Natural killer cell treated with Interleukin-12 subunit alpha and Interleukin-12 subunit beta and Interleukin-15 and Interleukin-18, amount 100 ng/mL, for 72 hours (primary cell): ENCODE data around the gene RETN. TPM values are rescaled to one million over a fixed set of nuclear protein-coding genes. Genes with fewer than 3 reads are reported as not detected.
A peak's percentile ranks its signal among the peaks of the same experiment; 100 is the strongest.
"Not testable (repeated sequence)": the region's sequence is repeated elsewhere in the genome, so short reads cannot be mapped to it uniquely, and the experiment has no call there.

Experiments used
- ATAC-seq, 2 donors: fragments of 150-1000 bp; cut with Tn5 transposase in 1 of 2; sonication (Bioruptor Pico), chemical (Tn5 transposase) in 1 of 2; 2 replicates each; pipeline ENCODE4 v1.10.0; 2021
- DNase-seq: peaks from one replicate; pipeline ENCODE4 v3.0.0; 2022; ENCODE audit warnings: low spot score
- H3K27ac Mint-ChIP-seq, 2 donors: 1 replicate in 1 of 2; 2 replicates in 1 of 2; pipeline ENCODE4 v1.8.0; 2022; ENCODE audit warnings: mixed read lengths in 2 of 2, mild to moderate bottlenecking in 1 of 2, moderate library complexity in 1 of 2
- H3K27me3 Mint-ChIP-seq, 2 donors: 1 replicate in 1 of 2; 2 replicates in 1 of 2; pipeline ENCODE4 v1.8.0; 2022; ENCODE audit warnings: mixed read lengths in 2 of 2
- H3K36me3 Mint-ChIP-seq: one replicate; pipeline ENCODE4 v1.8.0; 2022; ENCODE audit warnings: mixed read lengths
- H3K4me1 Mint-ChIP-seq, 2 donors: 1 replicate in 1 of 2; 2 replicates in 1 of 2; pipeline ENCODE4 v1.8.0; 2022; ENCODE audit warnings: low read depth in 2 of 2, mixed read lengths in 2 of 2, mild to moderate bottlenecking in 1 of 2
- H3K4me3 Mint-ChIP-seq: one replicate; pipeline ENCODE4 v1.8.0; 2022; ENCODE audit warnings: mixed read lengths
- H3K9me3 Mint-ChIP-seq: 2 replicates; pipeline ENCODE4 v1.8.0; 2022; ENCODE audit warnings: mixed read lengths
- total RNA-seq, 2 donors: library from RNA; stranded (reverse); gene quantifications; one replicate each; pipeline ENCODE4 v1.2.3, GENCODE V29; 2022

RETN gene
- total RNA-seq, 2 donors from 2014 or later, result not detected

GRCh38 chr19:7643031-7643415, 25.8 kb upstream of the RETN start:
- no peak for ATAC-seq
- no peak overlapping the region for H3K4me3 Mint-ChIP-seq
- H3K9me3 Mint-ChIP-seq, result peaks cover 6% of the 10 kb centered on the region
- H3K4me1 Mint-ChIP-seq, result peaks cover 19 to 20% of the 10 kb centered on the region in 2 donors
- peaks cover 9% of the 10 kb centered on the region for H3K36me3 Mint-ChIP-seq
- DNase-seq, result no peak
- no peak overlapping the region for H3K27ac Mint-ChIP-seq
- H3K27me3 Mint-ChIP-seq, result no peaks in the 10 kb centered on the region

- peaks cover 16 to 19% of the 10 kb centered on the region in 2 donors for H3K4me1 Mint-ChIP-seq
- H3K36me3 Mint-ChIP-seq, H3K27ac Mint-ChIP-seq, ATAC-seq, H3K27me3 Mint-ChIP-seq, DNase-seq, H3K4me3 Mint-ChIP-seq, H3K9me3 Mint-ChIP-seq: not testable (repeated sequence)
Observed at GRCh38 chr19:7643629-7644549, 25.0 kb upstream of the RETN start.

GRCh38 chr19:7644550-7644877, 24.3 kb upstream of the RETN start:
- peaks cover 9% of the 10 kb centered on the region for H3K36me3 Mint-ChIP-seq
- no peak for ATAC-seq

GRCh38 chr19:7645163-7645562, 23.7 kb upstream of the RETN start:
- Mint-ChIP-seq H3K9me3 (peaks cover under 1% of the 10 kb centered on the region), H3K27ac (peak overlapping the region in 1 of 2 donors; percentile 54), H3K27me3 (no peaks in the 10 kb centered on the region), H3K36me3 (peaks cover 2% of the 10 kb centered on the region), H3K4me3 (no peak overlapping the region), H3K4me1 (peaks cover 7 to 10% of the 10 kb centered on the region in 2 donors)
- DNase-seq (no peak), ATAC-seq (no peak)

More at GRCh38 chr19:7644550-7644877, 24.3 kb upstream of the RETN start:
- Mint-ChIP-seq H3K27ac (peak overlapping the region in 1 of 2 donors; percentile 54), H3K9me3 (peaks cover 6% of the 10 kb centered on the region), H3K4me3 (no peak overlapping the region), H3K27me3 (no peaks in the 10 kb centered on the region), H3K4me1 (peaks cover 14 to 16% of the 10 kb centered on the region in 2 donors)
- DNase-seq, result no peak

GRCh38 chr19:7645656-7646425, 23.0 kb upstream of the RETN start:
- H3K27me3 Mint-ChIP-seq, result no peaks in the 10 kb centered on the region
- no peak overlapping the region for H3K4me3 Mint-ChIP-seq
- no peaks in the 10 kb centered on the region for H3K36me3 Mint-ChIP-seq
- ATAC-seq, result no peak
- H3K27ac Mint-ChIP-seq, result no peak overlapping the region
- no peaks in the 10 kb centered on the region for H3K9me3 Mint-ChIP-seq
- peaks cover 4 to 6% of the 10 kb centered on the region in 2 donors for H3K4me1 Mint-ChIP-seq
- DNase-seq, result no peak

GRCh38 chr19:7646426-7646700, 22.5 kb upstream of the RETN start:
- Mint-ChIP-seq H3K4me3 (no peak overlapping the region), H3K27me3 (no peaks in the 10 kb centered on the region), H3K9me3 (no peaks in the 10 kb centered on the region), H3K4me1 (peaks cover 4 to 6% of the 10 kb centered on the region in 2 donors), H3K27ac (no peak overlapping the region), H3K36me3 (no peaks in the 10 kb centered on the region)
- DNase-seq (no peak), ATAC-seq (no peak)

- DNase-seq, result no peak
- Mint-ChIP-seq H3K27ac (no peak overlapping the region), H3K9me3 (no peaks in the 10 kb centered on the region), H3K4me1 (peaks cover 6 to 7% of the 10 kb centered on the region in 2 donors), H3K27me3 (no peaks in the 10 kb centered on the region), H3K4me3 (no peak overlapping the region), H3K36me3 (no peaks in the 10 kb centered on the region)
- no peak for ATAC-seq
Observed at GRCh38 chr19:7647156-7647555, 21.7 kb upstream of the RETN start.

GRCh38 chr19:7648265-7649014, 20.4 kb upstream of the RETN start:
- peaks cover 14 to 17% of the 10 kb centered on the region in 2 donors for H3K4me1 Mint-ChIP-seq
- ATAC-seq (no peak), DNase-seq (no peak)
- no peaks in the 10 kb centered on the region for H3K36me3 Mint-ChIP-seq
- no peak overlapping the region for H3K4me3 Mint-ChIP-seq
- no peaks in the 10 kb centered on the region for H3K27me3 Mint-ChIP-seq
- no peak overlapping the region for H3K27ac Mint-ChIP-seq
- H3K9me3 Mint-ChIP-seq, result no peaks in the 10 kb centered on the region

- ATAC-seq (no peak), DNase-seq (no peak)
- H3K9me3 Mint-ChIP-seq, result no peaks in the 10 kb centered on the region
- no peak overlapping the region for H3K4me3 Mint-ChIP-seq
- H3K4me1 Mint-ChIP-seq, result peaks cover 14 to 17% of the 10 kb centered on the region in 2 donors
- no peaks in the 10 kb centered on the region for H3K36me3 Mint-ChIP-seq
- no peaks in the 10 kb centered on the region for H3K27me3 Mint-ChIP-seq
- no peak overlapping the region for H3K27ac Mint-ChIP-seq
Observed at GRCh38 chr19:7650148-7650547, 18.7 kb upstream of the RETN start.

- DNase-seq, result peak; percentile 90
- Mint-ChIP-seq H3K4me1 (peaks cover 11 to 18% of the 10 kb centered on the region in 2 donors), H3K36me3 (no peaks in the 10 kb centered on the region), H3K4me3 (peak overlapping the region; percentile 78), H3K9me3 (no peaks in the 10 kb centered on the region), H3K27me3 (no peaks in the 10 kb centered on the region), H3K27ac (peak overlapping the region; percentile 37 to 85)
- ATAC-seq, result peak; percentile 84 to 95
Observed at GRCh38 chr19:7652061-7652641, 16.7 kb upstream of the RETN start.

GRCh38 chr19:7654401-7654800, 14.4 kb upstream of the RETN start:
- ATAC-seq (no peak), DNase-seq (no peak)
- Mint-ChIP-seq H3K36me3 (no peaks in the 10 kb centered on the region), H3K27ac (no peak overlapping the region), H3K4me1 (peaks cover 11 to 24% of the 10 kb centered on the region in 2 donors), H3K9me3 (no peaks in the 10 kb centered on the region), H3K4me3 (no peak overlapping the region), H3K27me3 (no peaks in the 10 kb centered on the region)

- ATAC-seq, result no peak
- H3K27ac Mint-ChIP-seq, result peak overlapping the region in 1 of 2 donors; percentile 37
- H3K27me3 Mint-ChIP-seq, result no peaks in the 10 kb centered on the region
- H3K9me3 Mint-ChIP-seq, result no peaks in the 10 kb centered on the region
- H3K4me3 Mint-ChIP-seq, result no peak overlapping the region
- no peaks in the 10 kb centered on the region for H3K36me3 Mint-ChIP-seq
- H3K4me1 Mint-ChIP-seq, result peaks cover 11 to 24% of the 10 kb centered on the region in 2 donors
- no peak for DNase-seq
Observed at GRCh38 chr19:7655581-7655980, 13.3 kb upstream of the RETN start.

- ATAC-seq (peak; percentile 71 to 82), DNase-seq (no peak)
- H3K4me3 Mint-ChIP-seq, result peak overlapping the region; percentile 34
- no peaks in the 10 kb centered on the region for H3K9me3 Mint-ChIP-seq
- peaks cover 9 to 22% of the 10 kb centered on the region in 2 donors for H3K4me1 Mint-ChIP-seq
- no peaks in the 10 kb centered on the region for H3K36me3 Mint-ChIP-seq
- H3K27ac Mint-ChIP-seq, result peak overlapping the region in 1 of 2 donors; percentile 37
- no peaks in the 10 kb centered on the region for H3K27me3 Mint-ChIP-seq
Observed at GRCh38 chr19:7657131-7657751, 11.6 kb upstream of the RETN start.
